Epithelial cell of esophagus (primary cell): Measurements from ENCODE around the gene ARHGAP26.

Experiments used
- DNase-seq: peaks from one replicate; pipeline ENCODE4 v3.0.0; 2010; ENCODE audit warnings: low read depth
- H3K4me3 ChIP-seq: 2 replicates; pipeline ENCODE4 v1.5.1; 2011; ENCODE audit warnings: mild to moderate bottlenecking, low read length, control low read depth
- TF ChIP-seq, protein P1 (sequence below): IDR thresholded peaks from 2 replicates; pipeline ENCODE4 v1.5.1; 2011; ENCODE audit warnings: low read depth, mild to moderate bottlenecking, low read length, control low read depth, inconsistent platforms; ENCODE audit not compliant: insufficient read depth; ENCODE audit errors: missing control alignments

Gene ARHGAP26

DNA sequence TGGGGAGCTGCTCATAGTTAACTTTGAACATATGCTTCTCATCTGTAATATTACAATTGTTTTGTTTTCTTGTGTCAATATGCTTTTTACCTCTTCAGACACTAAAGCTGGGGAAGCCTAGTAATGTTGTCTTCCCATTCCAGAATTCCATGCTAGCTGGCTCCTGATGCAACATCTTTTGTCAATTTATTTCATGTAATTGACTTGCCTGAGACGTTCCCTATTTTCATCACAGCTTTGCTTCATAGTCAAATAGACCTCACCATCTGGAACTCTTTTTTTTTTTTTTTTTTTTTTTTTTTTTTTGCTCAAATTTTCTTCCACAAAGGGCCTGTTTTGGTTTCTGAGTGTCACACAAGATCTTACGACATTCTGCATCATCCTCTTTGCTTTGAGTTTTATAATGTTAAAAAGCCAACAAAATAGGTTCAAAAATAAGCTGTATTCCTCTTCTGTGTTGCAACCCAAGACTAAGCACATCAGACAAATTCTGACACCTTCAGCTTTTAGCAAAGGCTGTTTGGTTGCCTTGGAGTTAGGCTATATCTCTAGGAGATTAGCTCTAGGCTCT lies 398.1 kb downstream of the ARHGAP26 start:
- DNase-seq: no peak
- no peak overlapping the region for H3K4me3 ChIP-seq
- TF ChIP-seq, protein P1, sequence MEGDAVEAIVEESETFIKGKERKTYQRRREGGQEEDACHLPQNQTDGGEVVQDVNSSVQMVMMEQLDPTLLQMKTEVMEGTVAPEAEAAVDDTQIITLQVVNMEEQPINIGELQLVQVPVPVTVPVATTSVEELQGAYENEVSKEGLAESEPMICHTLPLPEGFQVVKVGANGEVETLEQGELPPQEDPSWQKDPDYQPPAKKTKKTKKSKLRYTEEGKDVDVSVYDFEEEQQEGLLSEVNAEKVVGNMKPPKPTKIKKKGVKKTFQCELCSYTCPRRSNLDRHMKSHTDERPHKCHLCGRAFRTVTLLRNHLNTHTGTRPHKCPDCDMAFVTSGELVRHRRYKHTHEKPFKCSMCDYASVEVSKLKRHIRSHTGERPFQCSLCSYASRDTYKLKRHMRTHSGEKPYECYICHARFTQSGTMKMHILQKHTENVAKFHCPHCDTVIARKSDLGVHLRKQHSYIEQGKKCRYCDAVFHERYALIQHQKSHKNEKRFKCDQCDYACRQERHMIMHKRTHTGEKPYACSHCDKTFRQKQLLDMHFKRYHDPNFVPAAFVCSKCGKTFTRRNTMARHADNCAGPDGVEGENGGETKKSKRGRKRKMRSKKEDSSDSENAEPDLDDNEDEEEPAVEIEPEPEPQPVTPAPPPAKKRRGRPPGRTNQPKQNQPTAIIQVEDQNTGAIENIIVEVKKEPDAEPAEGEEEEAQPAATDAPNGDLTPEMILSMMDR: no peak

DNA sequence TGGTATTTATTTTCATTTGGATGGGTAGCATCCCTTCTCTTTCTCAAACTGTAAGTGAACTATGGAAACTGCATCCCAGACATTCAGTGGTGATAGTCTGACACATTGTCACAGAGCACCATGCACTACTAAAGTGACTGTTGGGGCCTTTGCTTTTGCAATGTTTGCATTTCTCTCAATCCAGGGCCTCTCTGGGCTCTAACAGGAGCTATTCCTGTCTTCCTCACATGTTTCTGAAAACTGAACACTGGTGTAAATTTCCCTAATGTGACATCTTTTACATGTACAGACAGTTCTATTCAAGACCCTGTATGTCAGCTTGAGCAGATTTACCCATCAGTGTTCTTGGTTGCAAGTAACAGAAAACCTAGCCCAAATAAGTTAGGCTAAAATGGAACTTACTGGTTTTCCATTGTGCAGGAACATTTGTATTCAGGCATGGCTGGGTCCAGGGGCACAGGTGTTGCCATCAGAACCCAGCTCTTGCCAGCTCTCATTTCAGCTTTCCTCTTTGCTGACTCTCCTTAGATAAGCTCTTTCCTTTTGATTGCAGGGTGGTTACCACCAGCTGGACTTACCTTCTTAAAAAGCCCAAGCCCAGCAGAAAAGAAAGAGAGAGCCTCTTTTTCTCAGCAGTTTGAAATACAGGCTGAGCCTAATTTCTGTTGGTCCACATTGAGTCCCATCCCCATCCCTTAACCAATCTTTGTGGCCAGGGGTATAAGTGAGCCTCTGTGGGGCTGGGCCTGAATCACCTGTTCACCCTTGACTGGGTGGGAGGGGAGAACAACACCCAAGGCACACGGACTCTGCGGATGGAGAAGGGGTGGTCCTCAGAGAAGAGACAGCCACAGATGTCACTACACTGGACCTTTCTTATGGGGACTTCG lies 399.0 kb downstream of the ARHGAP26 start:
- H3K4me3 ChIP-seq: no peak overlapping the region
- DNase-seq: no peak
- TF ChIP-seq, protein P1: no peak

- DNase-seq: no peak
- H3K4me3 ChIP-seq: no peak overlapping the region
- TF ChIP-seq, protein P1: no peak
Observed at GRCh38 chr5:143170104-143170503, 399.9 kb downstream of the ARHGAP26 start.

DNA sequence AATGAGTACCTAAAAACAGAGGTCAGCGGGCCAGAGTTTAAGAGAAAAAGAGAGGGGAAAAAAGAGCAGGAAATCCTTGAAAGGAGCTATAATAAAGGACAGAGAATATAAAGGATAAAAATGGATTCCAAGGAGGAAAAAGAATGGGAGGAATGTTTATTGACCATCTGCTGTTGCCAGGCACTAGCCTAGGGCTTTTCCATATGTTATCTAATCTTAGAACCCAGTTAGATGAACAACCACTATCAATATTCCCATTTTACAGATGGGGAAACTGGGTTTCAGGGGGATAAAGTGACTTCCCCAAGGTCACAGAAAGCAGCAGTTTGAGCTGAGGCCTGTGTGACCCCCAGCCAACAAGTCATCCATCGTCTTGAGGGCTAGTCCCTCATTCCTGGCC lies 400.8 kb downstream of the ARHGAP26 start:
- DNase-seq: no peak
- TF ChIP-seq, protein P1: no peak
- H3K4me3 ChIP-seq: no peak overlapping the region

DNA sequence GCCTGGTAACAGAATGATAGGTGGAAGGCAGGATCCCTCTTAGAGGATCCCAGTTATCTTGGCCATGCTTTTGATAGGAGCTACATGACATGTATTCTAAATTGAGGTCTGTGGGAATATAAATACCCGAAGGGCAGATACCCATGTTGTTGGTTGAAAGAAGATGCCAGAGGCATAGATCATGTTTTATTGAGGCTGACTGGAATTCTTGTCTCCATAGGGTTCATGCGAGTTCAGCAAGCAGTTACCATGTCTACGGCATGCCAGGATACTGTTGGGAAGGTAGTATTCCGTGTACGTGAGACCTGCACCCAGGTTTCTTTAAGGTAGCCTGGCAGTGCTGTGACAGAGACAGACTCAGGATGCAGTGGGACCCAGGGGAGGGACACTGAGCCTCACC lies 402.6 kb downstream of the ARHGAP26 start:
- no peak overlapping the region for H3K4me3 ChIP-seq
- DNase-seq: no peak
- TF ChIP-seq, protein P1: no peak

GRCh38 chr5:143173139-143173889 lies 403.1 kb downstream of the ARHGAP26 start:
- H3K4me3 ChIP-seq: no peak overlapping the region
- TF ChIP-seq, protein P1: no peak
- DNase-seq: no peak
